HepG2 (cell line): ENCODE measurements around the gene MUL1. TPM values are rescaled to one million over a fixed set of nuclear protein-coding genes. Genes with fewer than 3 reads are reported as not detected.
A peak's percentile ranks its signal among the peaks of the same experiment; 100 is the strongest.

Experiments used
- AGO1 ChIP-seq: fragments of 200-400 bp; formaldehyde crosslinking; IDR thresholded peaks from 2 replicates; pipeline ENCODE4 v1.6.1; 2017; ENCODE audit warnings: mild to moderate bottlenecking, low read depth, low read length, moderate library complexity; ENCODE audit not compliant: poor library complexity, severe bottlenecking
- ATF7-NPFF ChIP-seq: sonication (generic); formaldehyde crosslinking; IDR thresholded peaks from 2 replicates; pipeline ENCODE4 v1.8.1; 2023; ENCODE audit warnings: mild to moderate bottlenecking, low read depth, missing genetic modification reagents, moderate library complexity
- FOXK1 ChIP-seq: sonication (generic); formaldehyde crosslinking; IDR thresholded peaks from 2 replicates; pipeline ENCODE4 v1.4.0; 2020; ENCODE audit warnings: low read depth, missing genetic modification reagents, borderline replicate concordance
- HES4 ChIP-seq: sonication (generic); formaldehyde crosslinking; IDR thresholded peaks from 2 replicates; pipeline ENCODE4 v1.9.0; 2021; ENCODE audit warnings: mild to moderate bottlenecking, missing genetic modification reagents, borderline replicate concordance
- LCORL ChIP-seq, 2 experiments: fragments of 450-650 bp in 1 of 2; sonication (generic) in 1 of 2; formaldehyde crosslinking in 1 of 2; IDR thresholded peaks; 2 replicates each; pipeline versions ENCODE4 v1.5.0 to v1.6.1; 2017 to 2020; ENCODE audit warnings: antibody characterized with exemption in 1 of 2, missing genetic modification reagents in 1 of 2
- NR2F1 ChIP-seq, 2 experiments: fragments of 450-650 bp in 1 of 2; formaldehyde crosslinking in 1 of 2; IDR thresholded peaks; 2 replicates each; pipeline versions ENCODE4 v1.5.0 to v1.6.1; 2016 to 2020; ENCODE audit warnings: mild to moderate bottlenecking in 1 of 2, missing compliant biosample characterization in 1 of 2, missing genetic modification reagents in 1 of 2, moderate library complexity in 1 of 2
- SMYD3 ChIP-seq: sonication (generic); formaldehyde crosslinking; IDR thresholded peaks from 2 replicates; pipeline ENCODE4 v1.8.1; 2023; ENCODE audit warnings: mild to moderate bottlenecking, missing genetic modification reagents
- SOX6 ChIP-seq, 2 experiments: fragments of 450-650 bp in 1 of 2; sonication (generic) in 1 of 2; formaldehyde crosslinking in 1 of 2; IDR thresholded peaks; 2 replicates each; pipeline versions ENCODE4 v1.4.0 to v1.6.1; 2017 to 2020; ENCODE audit warnings: antibody characterized with exemption in 1 of 2, mild to moderate bottlenecking in 1 of 2, missing genetic modification reagents in 1 of 2
- STAT5B ChIP-seq: sonication (generic); formaldehyde crosslinking; IDR thresholded peaks from 2 replicates; pipeline ENCODE4 v1.4.0; 2020; ENCODE audit warnings: missing genetic modification reagents
- TBL1XR1 ChIP-seq: fragments of 150-350 bp; IDR thresholded peaks from 2 replicates; pipeline ENCODE4 v1.6.1; 2014; ENCODE audit warnings: borderline replicate concordance, low read length; ENCODE audit not compliant: partially characterized antibody
- XRCC5 ChIP-seq: fragments of 200-400 bp; formaldehyde crosslinking; optimal IDR thresholded peaks from 2 replicates; pipeline ENCODE3; 2017; ENCODE audit warnings: mild to moderate bottlenecking, low read length
- ZFP1 ChIP-seq: IDR thresholded peaks from 2 replicates; pipeline ENCODE4 v1.6.1; 2016
- ZFP41 ChIP-seq: sonication (generic); formaldehyde crosslinking; IDR thresholded peaks from 2 replicates; pipeline ENCODE4 v1.4.0; 2020; ENCODE audit warnings: mild to moderate bottlenecking, missing genetic modification reagents, borderline replicate concordance
- ZNF234 ChIP-seq: sonication (generic); formaldehyde crosslinking; conservative IDR thresholded peaks from 2 replicates; pipeline ENCODE4 v1.5.1; 2020; ENCODE audit warnings: mild to moderate bottlenecking, missing genetic modification reagents
- ZNF3 ChIP-seq: IDR thresholded peaks from 2 replicates; pipeline ENCODE4 v1.7.0; 2017; ENCODE audit warnings: inconsistent platforms
- ZNF501 ChIP-seq: sonication (generic); formaldehyde crosslinking; IDR thresholded peaks from 2 replicates; pipeline ENCODE4 v1.5.1; 2020; ENCODE audit warnings: mild to moderate bottlenecking, moderate library complexity, missing genetic modification reagents
- polyA plus RNA-seq, 8 experiments: library from polyadenylated mRNA; depleted of rRNA in 3 of 8; stranded (reverse) in 7 of 8; unstranded in 1 of 8; fragments of >200 nt; fragmentation: Illumina TruSeq in 4 of 8; extraction: Trizol in 4 of 8; gene quantifications; 2 replicates each; pipeline versions ENCODE4 v1.2.1 to v1.2.3, GENCODE V29; 2011 to 2016; ENCODE audit warnings: low read depth in 4 of 8, missing spikeins in 1 of 8, mixed read lengths in 1 of 8; ENCODE audit not compliant: insufficient read depth in 1 of 8
- total RNA-seq, 5 experiments: library from RNA; depleted of rRNA; stranded (reverse); fragments of >200 nt; fragmentation: Illumina TruSeq; extraction: Trizol; gene quantifications; 2 replicates each; pipeline ENCODE4 v1.2.3, GENCODE V29; 2016; ENCODE audit warnings: low read depth in 1 of 5
- TF ChIP-seq, protein P1 (sequence below): sonication (generic); formaldehyde crosslinking; IDR thresholded peaks from 2 replicates; pipeline ENCODE4 v1.5.0; 2020; ENCODE audit warnings: missing genetic modification reagents
- TF ChIP-seq, protein P2 (sequence below): sonication (generic); formaldehyde crosslinking; IDR thresholded peaks from 2 replicates; pipeline ENCODE4 v1.4.0; 2020; ENCODE audit warnings: missing genetic modification reagents
- TF ChIP-seq, protein P3 (sequence below): sonication (generic); formaldehyde crosslinking; IDR thresholded peaks from 2 replicates; pipeline ENCODE4 v1.4.0; 2020; ENCODE audit warnings: mild to moderate bottlenecking, low read depth, missing genetic modification reagents
- TF ChIP-seq, protein P4 (sequence below): sonication (generic); formaldehyde crosslinking; IDR thresholded peaks from 2 replicates; pipeline ENCODE4 v1.5.1; 2020; ENCODE audit warnings: missing genetic modification reagents, mild to moderate bottlenecking, borderline replicate concordance
- TF ChIP-seq, protein P5 (sequence below): sonication (generic); formaldehyde crosslinking; IDR thresholded peaks from 2 replicates; pipeline ENCODE4 v1.4.0; 2020; ENCODE audit warnings: missing genetic modification reagents

MUL1 gene
- total and polyA plus RNA-seq, 2 of the 13 experiments (the other 11 are each of a cell fraction or from before 2014, with no cell fraction given) = 21.5 to 26.5 TPM

DNA sequence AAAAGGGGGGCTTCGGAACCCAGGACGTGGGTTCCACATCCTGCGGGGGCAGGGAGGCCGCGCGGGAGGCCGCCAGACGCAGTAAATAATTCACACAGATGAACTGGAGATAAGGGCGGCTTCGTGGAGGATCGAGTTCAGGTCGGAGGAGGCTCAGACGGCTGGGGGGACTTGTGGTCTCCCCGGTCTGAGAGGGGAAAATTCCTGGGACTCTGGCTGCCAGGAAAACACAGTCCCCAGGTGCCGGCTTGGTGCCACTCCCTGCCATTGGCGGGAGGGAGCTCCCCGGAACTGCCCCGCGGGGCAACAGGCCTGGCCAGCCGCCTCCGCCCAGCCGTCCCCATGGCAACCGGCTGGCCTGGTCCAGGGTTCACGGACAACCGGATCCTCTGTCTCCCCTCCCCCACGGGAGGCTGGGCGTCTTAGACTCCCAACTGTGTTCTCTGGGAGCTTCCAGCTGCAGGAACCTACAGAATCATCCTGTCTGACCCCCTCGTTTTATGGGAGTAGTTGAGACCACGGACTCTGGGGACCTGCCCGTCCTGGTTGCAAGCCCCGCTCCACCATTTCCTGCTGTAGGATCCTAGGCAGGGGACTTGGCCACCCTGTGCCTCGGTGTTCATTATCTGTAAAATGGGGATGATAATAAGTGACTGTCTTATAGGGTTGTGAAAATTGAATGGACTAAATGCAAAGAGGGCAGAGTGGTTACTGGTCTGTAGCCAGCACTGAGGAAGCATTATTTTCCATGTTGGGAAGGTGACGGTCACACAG, 31.5 kb downstream of the MUL1 start (continued):
- TF ChIP-seq, protein P1, sequence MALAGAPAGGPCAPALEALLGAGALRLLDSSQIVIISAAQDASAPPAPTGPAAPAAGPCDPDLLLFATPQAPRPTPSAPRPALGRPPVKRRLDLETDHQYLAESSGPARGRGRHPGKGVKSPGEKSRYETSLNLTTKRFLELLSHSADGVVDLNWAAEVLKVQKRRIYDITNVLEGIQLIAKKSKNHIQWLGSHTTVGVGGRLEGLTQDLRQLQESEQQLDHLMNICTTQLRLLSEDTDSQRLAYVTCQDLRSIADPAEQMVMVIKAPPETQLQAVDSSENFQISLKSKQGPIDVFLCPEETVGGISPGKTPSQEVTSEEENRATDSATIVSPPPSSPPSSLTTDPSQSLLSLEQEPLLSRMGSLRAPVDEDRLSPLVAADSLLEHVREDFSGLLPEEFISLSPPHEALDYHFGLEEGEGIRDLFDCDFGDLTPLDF = no peak
- TF ChIP-seq HES4 (peak; percentile 51; the same call in 1 of the 2 replicates), AGO1 (peak; percentile 52), NR2F1 (CRISPR knock-in tag; IDR thresholded peaks at IDR 0.05) (peak in 1 of 2 experiments; percentile 66; a peak in 2 of 4 replicates), LCORL (IDR thresholded peaks at IDR 0.05) (no peak), LCORL (CRISPR knock-in tag; IDR thresholded peaks at IDR 0.05) (peak; percentile 95), ZNF501 (CRISPR knock-in tag) (peak; percentile 75), ZNF3 (CRISPR knock-in tag) (peak; percentile 72; the same call in 1 of the 2 replicates), TBL1XR1 (peak; percentile 56), SOX6 (IDR thresholded peaks at IDR 0.05) (no peak), SOX6 (CRISPR knock-in tag; IDR thresholded peaks at IDR 0.05) (peak; percentile 88), SMYD3 (no peak), STAT5B (no peak; the same call in 1 of the 2 replicates), ZNF234 (no peak), ATF7-NPFF (no peak; the same call in 1 of the 2 replicates), FOXK1 (CRISPR knock-in tag) (peak; percentile 80), XRCC5 (peak; percentile 61), ZFP41 (CRISPR knock-in tag) (no peak), ZFP1 (CRISPR knock-in tag) (no peak)
- TF ChIP-seq, protein P2, sequence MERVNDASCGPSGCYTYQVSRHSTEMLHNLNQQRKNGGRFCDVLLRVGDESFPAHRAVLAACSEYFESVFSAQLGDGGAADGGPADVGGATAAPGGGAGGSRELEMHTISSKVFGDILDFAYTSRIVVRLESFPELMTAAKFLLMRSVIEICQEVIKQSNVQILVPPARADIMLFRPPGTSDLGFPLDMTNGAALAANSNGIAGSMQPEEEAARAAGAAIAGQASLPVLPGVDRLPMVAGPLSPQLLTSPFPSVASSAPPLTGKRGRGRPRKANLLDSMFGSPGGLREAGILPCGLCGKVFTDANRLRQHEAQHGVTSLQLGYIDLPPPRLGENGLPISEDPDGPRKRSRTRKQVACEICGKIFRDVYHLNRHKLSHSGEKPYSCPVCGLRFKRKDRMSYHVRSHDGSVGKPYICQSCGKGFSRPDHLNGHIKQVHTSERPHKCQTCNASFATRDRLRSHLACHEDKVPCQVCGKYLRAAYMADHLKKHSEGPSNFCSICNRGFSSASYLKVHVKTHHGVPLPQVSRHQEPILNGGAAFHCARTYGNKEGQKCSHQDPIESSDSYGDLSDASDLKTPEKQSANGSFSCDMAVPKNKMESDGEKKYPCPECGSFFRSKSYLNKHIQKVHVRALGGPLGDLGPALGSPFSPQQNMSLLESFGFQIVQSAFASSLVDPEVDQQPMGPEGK (CRISPR knock-in tag) = peak; percentile 90
- TF ChIP-seq, protein P3, sequence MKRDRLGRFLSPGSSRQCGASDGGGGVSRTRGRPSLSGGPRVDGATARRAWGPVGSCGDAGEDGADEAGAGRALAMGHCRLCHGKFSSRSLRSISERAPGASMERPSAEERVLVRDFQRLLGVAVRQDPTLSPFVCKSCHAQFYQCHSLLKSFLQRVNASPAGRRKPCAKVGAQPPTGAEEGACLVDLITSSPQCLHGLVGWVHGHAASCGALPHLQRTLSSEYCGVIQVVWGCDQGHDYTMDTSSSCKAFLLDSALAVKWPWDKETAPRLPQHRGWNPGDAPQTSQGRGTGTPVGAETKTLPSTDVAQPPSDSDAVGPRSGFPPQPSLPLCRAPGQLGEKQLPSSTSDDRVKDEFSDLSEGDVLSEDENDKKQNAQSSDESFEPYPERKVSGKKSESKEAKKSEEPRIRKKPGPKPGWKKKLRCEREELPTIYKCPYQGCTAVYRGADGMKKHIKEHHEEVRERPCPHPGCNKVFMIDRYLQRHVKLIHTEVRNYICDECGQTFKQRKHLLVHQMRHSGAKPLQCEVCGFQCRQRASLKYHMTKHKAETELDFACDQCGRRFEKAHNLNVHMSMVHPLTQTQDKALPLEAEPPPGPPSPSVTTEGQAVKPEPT (CRISPR knock-in tag) = 0 out of 2 replicates have a peak, but pooled peaks have one; percentile 54
- TF ChIP-seq, protein P4, sequence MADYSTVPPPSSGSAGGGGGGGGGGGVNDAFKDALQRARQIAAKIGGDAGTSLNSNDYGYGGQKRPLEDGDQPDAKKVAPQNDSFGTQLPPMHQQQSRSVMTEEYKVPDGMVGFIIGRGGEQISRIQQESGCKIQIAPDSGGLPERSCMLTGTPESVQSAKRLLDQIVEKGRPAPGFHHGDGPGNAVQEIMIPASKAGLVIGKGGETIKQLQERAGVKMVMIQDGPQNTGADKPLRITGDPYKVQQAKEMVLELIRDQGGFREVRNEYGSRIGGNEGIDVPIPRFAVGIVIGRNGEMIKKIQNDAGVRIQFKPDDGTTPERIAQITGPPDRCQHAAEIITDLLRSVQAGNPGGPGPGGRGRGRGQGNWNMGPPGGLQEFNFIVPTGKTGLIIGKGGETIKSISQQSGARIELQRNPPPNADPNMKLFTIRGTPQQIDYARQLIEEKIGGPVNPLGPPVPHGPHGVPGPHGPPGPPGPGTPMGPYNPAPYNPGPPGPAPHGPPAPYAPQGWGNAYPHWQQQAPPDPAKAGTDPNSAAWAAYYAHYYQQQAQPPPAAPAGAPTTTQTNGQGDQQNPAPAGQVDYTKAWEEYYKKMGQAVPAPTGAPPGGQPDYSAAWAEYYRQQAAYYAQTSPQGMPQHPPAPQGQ (CRISPR knock-in tag) = 0 out of 2 replicates have a peak, but pooled peaks have one; percentile 72
- TF ChIP-seq, protein P5, sequence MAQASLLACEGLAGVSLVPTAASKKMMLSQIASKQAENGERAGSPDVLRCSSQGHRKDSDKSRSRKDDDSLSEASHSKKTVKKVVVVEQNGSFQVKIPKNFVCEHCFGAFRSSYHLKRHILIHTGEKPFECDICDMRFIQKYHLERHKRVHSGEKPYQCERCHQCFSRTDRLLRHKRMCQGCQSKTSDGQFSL (CRISPR knock-in tag) = no peak
